ENCODE data around the gene EPB41L3. TPM values are rescaled to one million over a fixed set of nuclear protein-coding genes. Genes with fewer than 3 reads are reported as not detected.

EPB41L3 gene
- polyA plus RNA-seq, 1 donor (not counting 4 experiments of a cell fraction or from before 2014, with no cell fraction given), result 0.39 TPM

DNA sequence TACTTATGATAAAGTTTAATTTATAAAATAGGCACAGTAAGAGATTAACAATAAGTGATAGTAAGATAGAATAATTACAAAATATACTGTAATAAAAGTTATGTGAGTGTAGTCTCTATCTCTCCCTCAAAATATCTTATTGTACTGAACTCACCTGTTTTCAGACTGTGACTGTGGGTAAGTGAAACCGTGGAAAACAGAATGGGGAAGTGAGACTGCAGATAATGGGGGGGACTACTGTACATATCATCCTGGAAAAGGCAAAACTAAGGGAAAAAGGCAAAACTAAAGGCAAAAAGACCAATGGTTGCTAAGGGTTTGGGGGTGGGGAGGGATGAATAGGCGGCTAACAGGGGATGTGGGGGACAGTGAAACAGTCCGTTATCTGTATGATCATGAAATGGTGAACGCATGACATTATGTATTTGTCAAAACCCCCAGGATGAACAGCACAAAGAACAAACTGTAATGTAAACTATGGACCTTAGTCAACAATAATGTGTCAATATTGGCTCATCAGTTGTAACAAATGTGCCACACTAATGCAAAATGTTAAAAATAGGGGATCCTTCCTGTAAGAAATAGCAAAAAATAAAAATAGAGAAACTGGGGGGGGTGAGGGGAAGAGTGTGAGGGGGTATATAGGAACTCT is 93.8 kb downstream of the EPB41L3 start:
- Histone ChIP-seq H3K4me1 (ENCODE audit: control insufficient read depth, extremely low read depth, insufficient read depth, low read length) (no peaks in the 10 kb centered on the region), H3K4me3 (ENCODE audit: control insufficient read depth in 2 of 3, extremely low read depth in 1 of 3, insufficient read depth in 2 of 3, low read depth in 1 of 3, low read length in 3 of 3) (no peak overlapping the region), H2AFZ (ENCODE audit: control insufficient read depth, low read length) (no peak overlapping the region), H3K9me1 (ENCODE audit: control insufficient read depth, extremely low read depth, insufficient read depth, low read length) (no peaks in the 10 kb centered on the region), H3K4me2 (ENCODE audit: control insufficient read depth, extremely low read depth, insufficient read depth, low read depth, low read length) (no peak overlapping the region), H3K9ac (ENCODE audit: control insufficient read depth, extremely low read depth, insufficient read depth, low read length) (no peak overlapping the region), H3K9me3 (ENCODE audit: control insufficient read depth, low read depth, low read length) (no peaks in the 10 kb centered on the region), H3K79me2 (ENCODE audit: control insufficient read depth, insufficient read depth, low read length) (no peaks in the 10 kb centered on the region), H3K27me3 (ENCODE audit: control insufficient read depth, extremely low read depth, insufficient read depth, low read length) (no peaks in the 10 kb centered on the region), H4K20me1 (ENCODE audit: control insufficient read depth, extremely low read depth, insufficient read depth, low read length) (no peaks in the 10 kb centered on the region), H3K36me3 (ENCODE audit: control insufficient read depth in 2 of 2, extremely low read depth in 1 of 2, insufficient read depth in 2 of 2, low read length in 2 of 2) (no peaks in the 10 kb centered on the region), H3K27ac (ENCODE audit: control insufficient read depth, insufficient read depth, low read length) (no peak overlapping the region)
- dilution Hi-C loops (cut with MboI; ENCODE audit: extremely low pct_ligation_motif_present, low sequenced_read_pairs), result no loop called here
- FAIRE-seq (no peak), DNase-seq (ENCODE audit: low read depth, low spot score) (no peak)
- TF ChIP-seq EZH2 (IDR thresholded peaks at IDR 0.05; ENCODE audit: low read length), result no peak
- TF ChIP-seq, protein P1, sequence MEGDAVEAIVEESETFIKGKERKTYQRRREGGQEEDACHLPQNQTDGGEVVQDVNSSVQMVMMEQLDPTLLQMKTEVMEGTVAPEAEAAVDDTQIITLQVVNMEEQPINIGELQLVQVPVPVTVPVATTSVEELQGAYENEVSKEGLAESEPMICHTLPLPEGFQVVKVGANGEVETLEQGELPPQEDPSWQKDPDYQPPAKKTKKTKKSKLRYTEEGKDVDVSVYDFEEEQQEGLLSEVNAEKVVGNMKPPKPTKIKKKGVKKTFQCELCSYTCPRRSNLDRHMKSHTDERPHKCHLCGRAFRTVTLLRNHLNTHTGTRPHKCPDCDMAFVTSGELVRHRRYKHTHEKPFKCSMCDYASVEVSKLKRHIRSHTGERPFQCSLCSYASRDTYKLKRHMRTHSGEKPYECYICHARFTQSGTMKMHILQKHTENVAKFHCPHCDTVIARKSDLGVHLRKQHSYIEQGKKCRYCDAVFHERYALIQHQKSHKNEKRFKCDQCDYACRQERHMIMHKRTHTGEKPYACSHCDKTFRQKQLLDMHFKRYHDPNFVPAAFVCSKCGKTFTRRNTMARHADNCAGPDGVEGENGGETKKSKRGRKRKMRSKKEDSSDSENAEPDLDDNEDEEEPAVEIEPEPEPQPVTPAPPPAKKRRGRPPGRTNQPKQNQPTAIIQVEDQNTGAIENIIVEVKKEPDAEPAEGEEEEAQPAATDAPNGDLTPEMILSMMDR (optimal IDR thresholded peaks at IDR 0.05 in 1 of 3, IDR thresholded peaks at IDR 0.05 in 1 of 3, conservative IDR thresholded peaks at IDR 0.05 in 1 of 3; ENCODE audit: extremely low read depth in 1 of 3, insufficient read depth in 2 of 3, low read length in 3 of 3), result no peak

DNA sequence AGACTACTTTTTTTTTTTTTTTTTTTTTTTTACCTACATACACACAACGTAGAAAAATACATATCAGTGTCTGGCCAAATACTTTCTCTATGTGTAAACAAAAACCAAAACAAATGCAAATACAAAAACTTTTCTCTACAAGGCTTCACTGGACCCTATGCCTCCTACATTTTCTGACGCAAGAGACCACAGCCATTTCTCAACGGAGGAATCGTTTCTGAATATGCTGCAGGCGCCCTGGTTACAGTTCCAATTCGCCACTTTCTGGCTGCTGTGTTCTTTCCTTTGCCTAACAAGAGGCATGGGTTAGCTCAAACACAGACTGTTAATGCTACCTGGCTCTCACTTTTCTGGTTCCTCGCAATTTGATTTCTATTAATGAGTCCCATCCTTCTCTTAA is 96.4 kb downstream of the EPB41L3 start:
- no peaks in the 10 kb centered on the region for H3K36me3 ChIP-seq (ENCODE audit: control insufficient read depth in 2 of 2, extremely low read depth in 1 of 2, insufficient read depth in 2 of 2, low read length in 2 of 2)
- TF ChIP-seq, protein P1 (optimal IDR thresholded peaks at IDR 0.05 in 1 of 3, IDR thresholded peaks at IDR 0.05 in 1 of 3, conservative IDR thresholded peaks at IDR 0.05 in 1 of 3; ENCODE audit: extremely low read depth in 1 of 3, insufficient read depth in 2 of 3, low read length in 3 of 3), result no peak
- no peak for TF ChIP-seq EZH2 (IDR thresholded peaks at IDR 0.05; ENCODE audit: low read length)
- H3K4me2 ChIP-seq (ENCODE audit: control insufficient read depth, extremely low read depth, insufficient read depth, low read depth, low read length), result no peak overlapping the region
- H3K79me2 ChIP-seq (ENCODE audit: control insufficient read depth, insufficient read depth, low read length), result no peaks in the 10 kb centered on the region
- no peaks in the 10 kb centered on the region for H3K27me3 ChIP-seq (ENCODE audit: control insufficient read depth, extremely low read depth, insufficient read depth, low read length)
- H3K9me1 ChIP-seq (ENCODE audit: control insufficient read depth, extremely low read depth, insufficient read depth, low read length), result no peaks in the 10 kb centered on the region
- no peak for DNase-seq (ENCODE audit: low read depth, low spot score)
- H3K9me3 ChIP-seq (ENCODE audit: control insufficient read depth, low read depth, low read length), result no peaks in the 10 kb centered on the region
- no peak overlapping the region for H2AFZ ChIP-seq (ENCODE audit: control insufficient read depth, low read length)
- H4K20me1 ChIP-seq (ENCODE audit: control insufficient read depth, extremely low read depth, insufficient read depth, low read length), result no peaks in the 10 kb centered on the region
- no peak overlapping the region for H3K4me3 ChIP-seq (ENCODE audit: control insufficient read depth in 2 of 3, extremely low read depth in 1 of 3, insufficient read depth in 2 of 3, low read depth in 1 of 3, low read length in 3 of 3)
- dilution Hi-C loops (cut with MboI; ENCODE audit: extremely low pct_ligation_motif_present, low sequenced_read_pairs), result no loop called here
- H3K9ac ChIP-seq (ENCODE audit: control insufficient read depth, extremely low read depth, insufficient read depth, low read length), result no peak overlapping the region
- no peak for FAIRE-seq
- peaks cover 2% of the 10 kb centered on the region for H3K4me1 ChIP-seq (ENCODE audit: control insufficient read depth, extremely low read depth, insufficient read depth, low read length)
- H3K27ac ChIP-seq (ENCODE audit: control insufficient read depth, insufficient read depth, low read length), result no peak overlapping the region

Measured in keratinocyte (primary cell).